Choroid plexus epithelial cell (primary cell): ENCODE results near the gene DPYSL4.

Experiments
- DNase-seq: peaks from one replicate; pipeline ENCODE4 v3.0.0-alpha.2; 2010; ENCODE audit warnings: low read depth
- H3K4me3 ChIP-seq: 2 replicates; pipeline ENCODE4 v1.5.1; 2011; ENCODE audit warnings: low read depth, mild to moderate bottlenecking, control low read depth, low read length, moderate library complexity
- TF ChIP-seq, protein P1 (sequence below): conservative IDR thresholded peaks from 2 replicates; pipeline ENCODE4 v1.5.1; 2011; ENCODE audit warnings: low read depth, mild to moderate bottlenecking, control low read depth, inconsistent platforms, low read length, moderate library complexity

DPYSL4 gene

DNA sequence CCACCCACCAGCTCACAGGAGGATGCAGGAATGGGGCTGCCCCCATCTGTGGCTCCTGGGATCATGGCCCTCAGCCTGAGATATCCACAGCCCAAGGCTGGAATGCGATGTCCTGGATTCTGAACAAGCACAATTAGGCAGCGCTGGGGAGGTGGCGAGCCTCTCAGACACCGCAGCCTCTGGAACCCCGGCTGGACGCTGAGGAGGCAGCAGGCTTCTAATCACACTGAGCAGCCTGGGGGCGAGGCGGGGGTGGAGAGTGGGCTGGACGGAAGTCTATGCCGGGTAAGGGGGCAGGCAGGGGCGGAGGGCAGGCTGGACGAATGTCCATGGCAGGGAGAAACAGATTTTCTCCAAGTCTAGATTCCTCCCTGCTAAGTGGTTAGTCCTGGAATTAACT lies 56.4 kb downstream of the DPYSL4 start:
- no peak for DNase-seq
- TF ChIP-seq, protein P1, sequence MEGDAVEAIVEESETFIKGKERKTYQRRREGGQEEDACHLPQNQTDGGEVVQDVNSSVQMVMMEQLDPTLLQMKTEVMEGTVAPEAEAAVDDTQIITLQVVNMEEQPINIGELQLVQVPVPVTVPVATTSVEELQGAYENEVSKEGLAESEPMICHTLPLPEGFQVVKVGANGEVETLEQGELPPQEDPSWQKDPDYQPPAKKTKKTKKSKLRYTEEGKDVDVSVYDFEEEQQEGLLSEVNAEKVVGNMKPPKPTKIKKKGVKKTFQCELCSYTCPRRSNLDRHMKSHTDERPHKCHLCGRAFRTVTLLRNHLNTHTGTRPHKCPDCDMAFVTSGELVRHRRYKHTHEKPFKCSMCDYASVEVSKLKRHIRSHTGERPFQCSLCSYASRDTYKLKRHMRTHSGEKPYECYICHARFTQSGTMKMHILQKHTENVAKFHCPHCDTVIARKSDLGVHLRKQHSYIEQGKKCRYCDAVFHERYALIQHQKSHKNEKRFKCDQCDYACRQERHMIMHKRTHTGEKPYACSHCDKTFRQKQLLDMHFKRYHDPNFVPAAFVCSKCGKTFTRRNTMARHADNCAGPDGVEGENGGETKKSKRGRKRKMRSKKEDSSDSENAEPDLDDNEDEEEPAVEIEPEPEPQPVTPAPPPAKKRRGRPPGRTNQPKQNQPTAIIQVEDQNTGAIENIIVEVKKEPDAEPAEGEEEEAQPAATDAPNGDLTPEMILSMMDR, result no peak
- H3K4me3 ChIP-seq, result no peak overlapping the region

DNA sequence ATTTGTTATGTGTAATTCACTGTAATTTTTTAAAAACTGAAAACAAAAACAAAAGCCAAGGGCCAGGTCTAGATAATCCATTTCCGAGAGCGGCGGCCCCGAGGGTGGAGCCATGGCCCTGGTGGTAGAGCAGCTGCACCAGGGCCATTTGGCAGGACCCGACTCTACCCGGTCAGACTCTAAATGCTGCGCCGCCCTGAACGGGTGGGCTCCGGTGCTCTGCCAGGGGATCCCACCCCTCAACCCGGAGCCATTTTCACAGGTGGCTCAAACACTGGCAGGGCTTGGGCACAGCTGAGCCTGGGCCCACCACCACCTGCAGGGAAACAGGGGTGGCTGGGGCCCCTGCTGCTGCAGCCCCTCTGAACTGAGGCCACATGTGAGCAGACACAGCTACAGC lies 56.9 kb downstream of the DPYSL4 start:
- H3K4me3 ChIP-seq, result no peak overlapping the region
- DNase-seq, result no peak
- TF ChIP-seq, protein P1, result no peak

DNA sequence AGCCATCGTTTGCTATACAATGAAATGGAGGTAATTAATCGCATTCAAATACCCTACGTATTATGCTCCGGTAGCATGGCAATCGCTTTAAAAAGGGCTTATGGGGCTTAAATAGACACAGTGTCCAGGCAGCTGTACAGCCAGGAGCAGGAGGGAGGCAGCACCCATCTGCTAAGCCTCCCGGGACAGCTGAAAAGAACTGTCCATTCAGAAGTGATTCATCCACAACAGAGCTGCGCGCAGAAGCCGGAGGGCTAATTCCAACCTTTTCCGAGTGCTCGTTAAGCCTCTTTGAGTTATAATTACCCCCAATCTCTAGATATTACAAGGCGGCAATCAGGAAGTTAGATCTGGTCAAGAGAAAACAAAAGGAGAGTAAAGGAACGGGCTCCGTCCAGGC lies 58.3 kb downstream of the DPYSL4 start:
- no peak for DNase-seq

GRCh38 chr10:132246296-132246695 lies 59.5 kb downstream of the DPYSL4 start:
- no peak for DNase-seq
- H3K4me3 ChIP-seq, result no peak overlapping the region
- TF ChIP-seq, protein P1, result no peak

More for the DNA sequence above, 58.3 kb downstream of the DPYSL4 start:
- no peak overlapping the region for H3K4me3 ChIP-seq
- TF ChIP-seq, protein P1, result no peak

GRCh38 chr10:132247943-132248342 lies 61.2 kb downstream of the DPYSL4 start:
- DNase-seq, result no peak
- TF ChIP-seq, protein P1, result no peak
- no peak overlapping the region for H3K4me3 ChIP-seq

DNA sequence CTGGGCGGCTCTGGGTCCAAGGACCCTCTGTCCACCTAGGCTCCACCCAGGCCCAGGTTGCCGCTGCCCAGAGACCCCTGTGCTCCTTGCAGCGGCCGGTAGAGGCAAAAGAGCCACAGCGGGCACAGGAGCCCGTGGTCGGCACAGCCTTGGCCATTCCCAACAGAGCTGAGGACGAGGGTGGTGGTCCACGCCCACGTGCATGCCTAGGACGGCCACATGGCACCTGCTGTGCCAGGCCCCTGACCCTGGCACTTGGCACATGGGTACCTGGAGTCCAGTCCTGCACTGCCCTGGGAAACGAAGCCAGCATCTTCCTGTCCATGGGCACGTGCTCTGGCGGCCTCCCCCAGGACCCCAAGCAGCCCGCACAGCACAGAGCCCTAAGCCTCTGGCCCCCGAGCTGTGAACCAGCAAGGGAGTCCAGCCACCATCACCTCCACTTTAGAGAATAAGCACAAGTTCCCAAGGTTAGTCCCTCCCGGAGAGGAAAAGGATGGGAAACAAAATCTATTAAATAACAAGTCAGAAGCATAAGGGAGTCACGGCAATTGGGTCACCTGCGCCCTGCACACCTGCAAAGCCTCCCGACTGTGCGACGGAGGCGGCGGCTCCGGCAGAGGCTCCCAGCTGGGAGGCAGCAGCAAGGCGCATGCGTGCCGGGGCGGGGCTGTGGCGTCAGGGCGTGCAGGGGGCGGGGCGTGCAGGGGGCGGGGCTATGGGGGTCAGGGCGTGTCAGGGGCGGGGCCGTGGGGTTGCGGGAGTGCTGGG lies 61.9 kb downstream of the DPYSL4 start:
- H3K4me3 ChIP-seq, result no peak overlapping the region
- no peak for DNase-seq
- TF ChIP-seq, protein P1, result no peak

- H3K4me3 ChIP-seq, result no peak overlapping the region
- DNase-seq, result no peak
- TF ChIP-seq, protein P1, result no peak
These were observed 62.5 kb downstream of the DPYSL4 start for GRCh38 chr10:132249226-132249724.
